HTERT RPE-1 (cell line): Measurements from ENCODE around the gene RAB36.

ENCODE experiments used
- in situ Hi-C: fragments of 300-500 bp; cut with MboI; formaldehyde crosslinking; loops from 4 replicates; pipeline ENCODE4 v1.14.3; 2020; ENCODE audit warnings: low sequenced_read_pairs

RAB36 gene

DNA sequence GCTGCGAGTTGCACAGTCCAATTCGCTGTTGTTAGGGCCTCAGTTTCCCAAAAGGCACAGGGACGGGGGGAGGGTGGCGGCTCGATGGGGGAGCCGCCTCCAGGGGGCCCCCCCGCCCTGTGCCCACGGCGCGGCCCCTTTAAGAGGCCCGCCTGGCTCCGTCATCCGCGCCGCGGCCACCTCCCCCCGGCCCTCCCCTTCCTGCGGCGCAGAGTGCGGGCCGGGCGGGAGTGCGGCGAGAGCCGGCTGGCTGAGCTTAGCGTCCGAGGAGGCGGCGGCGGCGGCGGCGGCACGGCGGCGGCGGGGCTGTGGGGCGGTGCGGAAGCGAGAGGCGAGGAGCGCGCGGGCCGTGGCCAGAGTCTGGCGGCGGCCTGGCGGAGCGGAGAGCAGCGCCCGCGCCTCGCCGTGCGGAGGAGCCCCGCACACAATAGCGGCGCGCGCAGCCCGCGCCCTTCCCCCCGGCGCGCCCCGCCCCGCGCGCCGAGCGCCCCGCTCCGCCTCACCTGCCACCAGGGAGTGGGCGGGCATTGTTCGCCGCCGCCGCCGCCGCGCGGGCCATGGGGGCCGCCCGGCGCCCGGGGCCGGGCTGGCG, 35.1 kb downstream of the RAB36 start, which contains the start of gene BCR:
BCR (plus strand) TSS at position 209 of the 592 bp plus-strand sequence. CDS start 452 bp downstream, outside the sequence.
- in situ Hi-C loops, result no loop called here

DNA sequence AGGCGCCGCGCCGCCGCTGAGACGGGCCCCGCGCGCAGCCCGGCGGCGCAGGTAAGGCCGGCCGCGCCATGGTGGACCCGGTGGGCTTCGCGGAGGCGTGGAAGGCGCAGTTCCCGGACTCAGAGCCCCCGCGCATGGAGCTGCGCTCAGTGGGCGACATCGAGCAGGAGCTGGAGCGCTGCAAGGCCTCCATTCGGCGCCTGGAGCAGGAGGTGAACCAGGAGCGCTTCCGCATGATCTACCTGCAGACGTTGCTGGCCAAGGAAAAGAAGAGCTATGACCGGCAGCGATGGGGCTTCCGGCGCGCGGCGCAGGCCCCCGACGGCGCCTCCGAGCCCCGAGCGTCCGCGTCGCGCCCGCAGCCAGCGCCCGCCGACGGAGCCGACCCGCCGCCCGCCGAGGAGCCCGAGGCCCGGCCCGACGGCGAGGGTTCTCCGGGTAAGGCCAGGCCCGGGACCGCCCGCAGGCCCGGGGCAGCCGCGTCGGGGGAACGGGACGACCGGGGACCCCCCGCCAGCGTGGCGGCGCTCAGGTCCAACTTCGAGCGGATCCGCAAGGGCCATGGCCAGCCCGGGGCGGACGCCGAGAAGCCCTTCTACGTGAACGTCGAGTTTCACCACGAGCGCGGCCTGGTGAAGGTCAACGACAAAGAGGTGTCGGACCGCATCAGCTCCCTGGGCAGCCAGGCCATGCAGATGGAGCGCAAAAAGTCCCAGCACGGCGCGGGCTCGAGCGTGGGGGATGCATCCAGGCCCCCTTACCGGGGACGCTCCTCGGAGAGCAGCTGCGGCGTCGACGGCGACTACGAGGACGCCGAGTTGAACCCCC, 35.8 kb downstream of the RAB36 start:
- in situ Hi-C loops, result no loop called here

DNA sequence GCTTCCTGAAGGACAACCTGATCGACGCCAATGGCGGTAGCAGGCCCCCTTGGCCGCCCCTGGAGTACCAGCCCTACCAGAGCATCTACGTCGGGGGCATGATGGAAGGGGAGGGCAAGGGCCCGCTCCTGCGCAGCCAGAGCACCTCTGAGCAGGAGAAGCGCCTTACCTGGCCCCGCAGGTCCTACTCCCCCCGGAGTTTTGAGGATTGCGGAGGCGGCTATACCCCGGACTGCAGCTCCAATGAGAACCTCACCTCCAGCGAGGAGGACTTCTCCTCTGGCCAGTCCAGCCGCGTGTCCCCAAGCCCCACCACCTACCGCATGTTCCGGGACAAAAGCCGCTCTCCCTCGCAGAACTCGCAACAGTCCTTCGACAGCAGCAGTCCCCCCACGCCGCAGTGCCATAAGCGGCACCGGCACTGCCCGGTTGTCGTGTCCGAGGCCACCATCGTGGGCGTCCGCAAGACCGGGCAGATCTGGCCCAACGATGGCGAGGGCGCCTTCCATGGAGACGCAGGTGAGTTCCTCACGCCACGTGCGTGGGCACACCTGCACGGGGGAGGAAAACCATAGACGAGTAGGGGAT, 36.5 kb downstream of the RAB36 start:
- in situ Hi-C loops, result no loop called here

DNA sequence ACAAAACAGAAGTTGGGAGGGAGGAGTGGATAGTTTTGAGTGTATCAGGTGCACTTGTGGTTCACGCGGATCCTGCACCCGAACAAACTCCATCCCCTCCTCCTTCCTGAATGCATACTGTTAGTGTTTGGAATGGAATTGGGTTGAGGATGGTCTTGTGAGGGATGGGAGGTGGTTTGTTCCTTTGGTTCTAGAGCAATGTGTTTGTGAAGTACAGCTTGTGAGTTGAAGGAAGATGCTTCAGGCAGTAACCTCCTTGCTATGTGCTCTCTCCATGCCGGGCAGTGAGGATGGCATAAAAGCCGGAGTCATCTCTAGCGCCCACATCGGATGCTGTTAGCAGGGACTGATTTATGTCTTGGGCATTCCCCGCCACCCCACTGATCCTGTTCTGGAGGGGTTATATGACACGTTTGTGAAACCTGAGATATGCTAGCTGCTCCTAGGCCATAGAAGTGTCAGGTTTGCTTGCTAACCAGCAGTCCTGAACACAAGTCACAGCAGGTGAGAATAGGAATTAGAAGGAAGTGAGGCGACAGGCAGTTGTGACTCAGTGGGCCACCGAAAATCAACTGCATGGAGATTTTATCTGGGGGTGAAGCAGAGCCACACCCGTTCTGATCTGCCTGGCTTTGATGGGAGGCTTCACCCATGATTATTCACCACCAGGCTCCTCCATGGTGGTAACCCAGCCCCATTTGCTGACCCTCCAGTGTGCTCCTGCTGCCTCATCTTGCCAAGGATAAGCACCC, 37.2 kb downstream of the RAB36 start:
- in situ Hi-C loops, result no loop called here

DNA sequence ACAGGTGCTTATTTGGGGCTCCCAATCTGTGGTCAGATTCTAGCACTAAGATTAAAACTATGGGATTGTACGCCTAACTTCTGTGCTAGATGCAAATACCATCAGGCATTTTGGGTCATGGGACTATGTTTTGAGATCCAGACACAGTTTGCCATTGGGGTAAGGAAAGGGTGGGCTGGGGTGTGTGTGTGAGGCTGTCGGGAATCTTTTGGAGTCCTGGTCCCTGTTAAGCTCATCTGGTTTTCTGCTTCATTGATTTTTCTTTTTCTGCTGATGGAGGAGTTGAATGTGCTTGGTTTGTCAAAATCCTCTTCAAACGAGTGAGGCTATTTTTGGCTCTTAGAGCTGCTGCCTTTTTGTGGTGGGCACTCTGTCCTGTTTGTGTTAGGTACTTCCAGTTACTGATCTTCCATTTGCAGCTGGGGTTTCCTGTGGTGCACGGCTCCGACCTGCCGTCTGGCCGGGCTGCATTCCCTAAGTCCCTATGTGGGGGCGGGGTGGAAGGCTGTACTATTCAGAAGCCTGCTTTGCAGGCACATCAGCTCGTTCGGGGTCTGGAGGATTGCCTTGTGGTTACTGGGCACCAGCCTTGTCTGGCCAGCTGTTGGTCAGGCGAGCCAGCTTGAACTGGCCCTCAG, 37.9 kb downstream of the RAB36 start:
- in situ Hi-C loops, result no loop called here

DNA sequence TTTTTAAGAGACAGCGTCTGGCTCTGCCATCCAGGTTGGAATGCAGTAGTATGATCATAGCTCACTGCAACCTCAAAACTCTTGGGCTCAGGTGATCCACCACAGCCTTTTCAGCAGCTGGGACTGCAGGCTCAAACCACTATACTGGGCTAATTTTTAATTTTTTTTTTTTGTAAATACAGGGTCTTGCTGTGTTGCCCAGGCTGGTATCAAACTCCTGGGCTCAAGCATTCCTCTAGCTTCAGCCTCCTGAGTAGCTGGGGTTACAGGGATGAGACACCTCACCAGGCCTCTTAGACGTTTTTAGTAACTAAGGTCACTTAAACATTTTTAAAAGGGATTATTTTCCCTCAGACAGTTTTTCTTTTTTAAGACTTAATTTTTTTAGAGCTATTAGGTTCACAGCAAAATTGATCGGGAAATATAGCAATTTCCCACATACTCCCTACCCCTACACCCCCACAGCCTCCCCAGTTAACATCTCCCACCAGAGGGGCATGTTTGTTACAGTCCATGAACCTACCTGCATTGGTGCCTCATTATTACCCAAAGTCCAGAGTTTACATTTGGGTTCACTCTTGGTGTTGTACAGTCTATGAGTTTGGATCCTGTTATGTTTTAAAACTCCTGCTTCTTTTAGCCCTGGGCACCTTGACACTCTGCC, 39.0 kb downstream of the RAB36 start:
- in situ Hi-C loops, result no loop called here

DNA sequence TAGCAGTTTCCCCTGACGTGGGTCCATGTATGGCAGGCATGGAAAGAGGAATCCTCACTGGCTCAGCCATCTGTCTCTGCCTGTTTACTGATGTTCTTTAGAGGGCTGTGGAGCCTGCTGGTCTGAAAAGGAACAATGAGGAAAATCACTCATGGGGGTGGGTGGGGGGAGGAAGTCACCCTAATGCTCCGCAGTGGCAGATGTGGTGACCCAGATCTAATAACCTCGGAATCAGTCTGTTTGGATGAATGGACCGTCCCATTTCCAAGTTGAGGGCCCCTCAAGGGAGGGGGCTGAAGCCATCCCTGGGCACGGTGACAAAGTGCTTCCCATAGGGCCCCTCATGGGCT, 39.5 kb downstream of the RAB36 start:
- in situ Hi-C loops, result no loop called here

DNA sequence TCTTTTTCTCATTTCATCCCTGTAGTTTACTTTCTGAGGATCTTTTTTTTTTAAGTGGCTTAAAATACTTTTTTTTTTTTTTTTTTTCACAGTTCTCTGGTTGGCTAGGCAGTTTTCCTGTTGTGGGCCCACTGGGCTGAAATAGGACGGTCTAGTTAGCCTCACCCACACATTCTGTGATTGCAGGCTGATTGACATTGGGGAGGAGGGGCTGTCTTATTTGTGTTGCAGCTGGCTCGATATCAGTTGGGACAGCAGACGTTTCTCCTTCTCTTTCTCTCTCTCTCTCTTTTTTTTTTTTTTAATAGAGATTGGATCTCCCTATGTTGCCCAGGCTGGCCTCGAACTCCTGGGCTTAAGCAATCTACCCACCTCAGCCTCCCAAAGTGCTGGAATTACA, 41.9 kb downstream of the RAB36 start:
- in situ Hi-C loops, result no loop called here

DNA sequence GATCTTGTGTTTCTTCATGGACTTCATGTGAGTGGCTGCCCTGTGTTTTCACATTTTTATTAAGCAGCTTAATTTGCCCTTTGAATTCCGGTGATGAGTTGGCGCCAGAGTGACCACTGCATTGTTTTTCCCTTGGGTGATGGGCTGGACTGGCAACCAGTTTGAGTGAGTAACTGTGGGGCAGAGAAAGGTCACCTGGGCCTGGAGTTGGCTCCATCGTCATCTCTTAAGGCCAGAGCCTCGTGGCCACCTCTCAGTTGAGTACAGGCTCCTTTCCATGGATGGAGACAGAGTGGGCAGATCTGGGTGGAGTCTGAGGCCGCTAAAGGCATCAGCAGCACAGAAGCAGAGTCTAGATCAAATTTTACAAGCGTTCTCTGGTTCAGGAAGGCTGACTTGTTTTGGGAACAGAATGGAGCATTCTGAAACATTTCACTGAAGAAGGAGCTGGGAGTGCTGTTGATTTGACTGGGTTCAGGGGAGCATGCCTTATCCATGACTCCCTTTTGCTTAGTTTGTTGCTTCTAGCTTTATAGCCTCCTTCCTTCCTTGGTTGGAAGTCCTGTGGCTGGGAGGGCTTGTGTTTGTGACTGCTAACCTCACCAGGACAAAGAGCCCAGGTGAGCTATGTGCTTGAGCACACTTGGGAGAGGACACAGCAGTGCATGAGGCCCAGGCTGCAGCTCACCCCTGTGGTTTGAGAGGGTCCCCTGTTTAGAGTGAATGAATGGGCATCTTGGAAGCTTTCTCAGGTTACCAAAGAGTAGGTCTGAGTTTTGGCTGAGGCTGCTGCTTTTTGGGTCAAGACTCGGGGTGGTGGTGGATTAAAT, 42.8 kb downstream of the RAB36 start:
- in situ Hi-C loops, result no loop called here

DNA sequence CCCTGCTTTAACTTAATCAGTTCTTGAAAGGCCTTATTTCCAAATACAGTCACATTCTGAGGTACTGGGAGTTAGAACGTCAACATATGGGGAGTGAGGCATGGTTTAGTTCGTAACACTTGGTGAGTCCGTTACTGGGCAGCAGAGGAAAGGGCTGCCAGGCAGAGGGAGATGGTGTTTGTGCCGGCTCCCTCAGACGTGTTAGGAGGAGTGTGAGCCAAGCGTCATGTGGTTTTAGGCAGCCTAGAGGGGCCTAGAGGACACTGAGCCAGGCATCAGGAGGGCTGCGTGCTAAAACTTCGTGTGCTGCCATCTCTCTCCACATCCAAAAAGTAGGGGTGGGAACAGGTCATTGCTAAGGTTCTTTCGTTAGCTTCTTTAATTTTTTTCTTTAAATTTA, 45.2 kb downstream of the RAB36 start:
- in situ Hi-C loops, result no loop called here

DNA sequence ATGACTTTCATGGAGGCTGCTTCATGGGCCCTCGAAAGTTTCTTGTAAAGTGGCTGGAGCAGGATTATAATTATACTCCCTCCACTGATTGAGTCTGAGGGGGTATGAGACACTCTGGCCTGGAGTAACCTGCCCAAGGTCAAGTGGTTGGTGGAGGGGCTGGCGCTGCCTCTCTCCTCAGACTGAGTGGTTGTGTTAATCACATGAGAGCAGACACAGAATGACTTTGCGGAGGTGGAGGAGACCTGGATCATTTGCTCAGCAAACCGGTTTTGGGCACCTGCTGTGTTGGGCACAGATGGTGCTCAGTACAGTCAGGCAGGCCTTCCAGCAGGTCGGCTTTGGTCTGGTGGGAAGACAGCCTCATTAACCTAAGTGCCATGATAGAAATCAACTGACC, 46.9 kb downstream of the RAB36 start:
- in situ Hi-C loops, result no loop called here

DNA sequence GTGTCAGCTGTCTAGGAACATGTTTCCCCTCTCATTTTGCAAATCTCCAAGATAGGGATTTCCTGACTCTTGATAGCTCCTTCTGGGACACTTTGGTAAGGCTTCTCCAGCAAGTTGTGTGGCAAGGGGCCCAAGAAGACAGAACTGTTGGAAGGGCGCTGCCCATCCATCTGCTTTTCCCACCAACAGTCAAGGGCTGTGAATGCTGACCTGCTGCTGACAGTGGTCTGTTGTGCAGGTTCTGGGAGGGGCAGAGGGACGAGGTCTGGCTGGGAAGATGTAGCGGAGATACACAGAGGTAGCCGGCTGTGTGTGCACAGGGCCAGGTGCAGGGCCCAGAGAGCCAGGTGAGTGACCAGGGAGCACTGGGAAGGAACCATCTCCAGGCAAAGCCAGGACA, 47.3 kb downstream of the RAB36 start:
- in situ Hi-C loops, result no loop called here

DNA sequence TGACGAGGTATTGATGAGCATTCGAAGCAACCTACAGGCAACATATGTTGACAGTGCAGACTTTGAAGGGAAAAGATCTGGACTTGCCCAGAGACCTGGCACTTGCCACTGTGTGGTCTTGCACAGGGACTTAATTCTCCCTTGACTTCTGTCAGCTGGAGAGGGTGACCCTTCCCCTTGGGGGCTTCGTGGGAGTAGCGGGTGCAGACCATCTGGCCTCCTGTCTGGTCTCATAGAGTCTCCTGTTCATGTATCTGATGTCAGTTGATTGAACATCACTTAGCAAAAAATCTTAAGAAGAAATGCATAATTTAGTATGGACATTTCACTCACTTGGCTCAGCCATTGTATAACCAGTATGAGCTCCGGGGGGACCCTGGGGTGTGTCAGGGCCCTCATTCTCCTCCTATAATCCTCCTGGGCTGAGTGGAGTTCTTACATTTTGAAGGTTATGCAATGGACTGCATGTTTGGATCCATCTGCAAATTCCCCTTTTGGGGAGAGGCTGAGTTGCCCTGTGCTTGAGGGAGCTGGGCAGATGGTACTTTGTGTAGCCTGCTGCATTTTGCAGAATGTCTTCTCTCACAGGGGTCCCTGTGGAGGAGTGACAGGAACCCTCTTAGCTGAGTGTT, 48.0 kb downstream of the RAB36 start:
- in situ Hi-C loops, result no loop called here

DNA sequence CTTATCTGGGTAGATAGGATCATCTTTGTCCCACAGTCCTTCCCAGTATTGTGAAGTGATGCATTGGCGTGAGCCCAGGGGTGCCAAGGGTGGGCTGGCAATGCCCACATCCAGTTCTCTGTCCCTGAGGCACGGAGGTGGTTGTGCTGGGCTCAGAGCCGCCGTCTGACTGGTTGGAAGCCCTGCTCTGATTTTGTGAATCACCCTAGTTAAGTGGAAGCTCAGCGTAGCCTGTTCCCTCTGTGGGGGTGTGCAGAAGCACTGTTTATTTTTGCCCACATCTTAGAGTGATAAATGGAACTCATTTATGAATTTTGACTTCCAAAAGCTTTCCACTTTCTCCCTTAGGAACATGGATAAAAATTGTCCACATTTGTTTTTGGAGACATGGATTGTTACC, 48.6 kb downstream of the RAB36 start:
- in situ Hi-C loops, result no loop called here

DNA sequence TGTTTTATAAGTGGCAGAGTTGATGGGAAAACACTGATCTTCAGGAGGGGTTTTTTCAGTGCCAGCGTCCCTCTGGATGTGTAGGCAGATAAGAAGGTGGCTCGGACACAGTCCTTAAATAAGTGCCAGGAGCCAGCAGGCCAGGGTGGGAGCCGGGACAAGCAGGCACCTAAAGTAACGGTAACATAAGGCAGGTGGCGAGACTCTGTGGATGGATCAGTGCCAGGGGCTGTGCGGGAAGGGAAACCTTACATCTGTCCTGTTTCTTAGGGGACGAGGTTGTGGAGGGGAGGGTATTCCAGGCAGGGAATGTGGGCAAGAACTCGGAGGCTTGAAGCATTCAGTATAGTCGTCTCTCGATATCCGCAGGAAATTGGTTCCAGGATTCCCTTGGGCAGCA, 50.9 kb downstream of the RAB36 start:
- in situ Hi-C loops, result no loop called here

DNA sequence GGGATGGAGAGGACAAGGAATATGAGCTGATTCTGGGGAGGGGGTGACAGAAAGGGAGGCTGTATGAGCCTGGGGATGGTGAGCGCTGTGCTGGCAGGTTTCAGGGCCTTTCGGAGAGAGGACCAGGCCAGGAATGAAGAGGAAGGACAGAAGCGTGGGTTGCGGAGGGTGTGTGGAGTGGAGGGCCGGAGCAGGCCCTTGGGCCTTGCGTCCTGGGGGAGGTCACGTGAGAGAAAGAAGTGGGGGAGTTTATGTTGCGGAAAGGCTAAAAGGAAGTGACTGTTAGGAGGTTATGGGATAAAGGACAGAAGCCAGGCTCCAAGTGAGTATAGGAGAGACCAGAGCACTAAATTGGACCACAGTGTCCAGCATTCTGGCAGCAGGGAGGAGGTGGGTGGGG, 52.6 kb downstream of the RAB36 start:
- in situ Hi-C loops, result no loop called here

DNA sequence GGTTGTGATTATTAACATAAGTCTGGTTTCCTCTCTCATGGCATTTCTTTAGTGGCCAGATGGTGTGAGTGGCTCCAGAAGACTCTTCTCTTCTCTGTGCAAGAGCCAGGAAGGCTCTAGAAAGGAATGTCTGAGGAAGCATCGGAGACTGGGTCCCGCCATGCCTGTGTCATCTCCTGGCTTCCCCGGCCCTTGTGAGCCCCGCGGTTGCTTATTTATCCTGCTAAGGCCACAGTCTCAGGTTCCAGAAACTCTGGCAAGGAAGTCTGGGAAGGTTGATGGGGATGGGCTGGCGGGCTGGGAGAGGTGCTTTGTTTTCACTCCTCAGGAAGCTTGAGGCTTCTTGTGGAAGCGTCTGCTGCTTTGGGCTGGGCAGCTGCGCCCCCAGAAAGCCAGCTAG, 53.9 kb downstream of the RAB36 start:
- in situ Hi-C loops, result no loop called here

DNA sequence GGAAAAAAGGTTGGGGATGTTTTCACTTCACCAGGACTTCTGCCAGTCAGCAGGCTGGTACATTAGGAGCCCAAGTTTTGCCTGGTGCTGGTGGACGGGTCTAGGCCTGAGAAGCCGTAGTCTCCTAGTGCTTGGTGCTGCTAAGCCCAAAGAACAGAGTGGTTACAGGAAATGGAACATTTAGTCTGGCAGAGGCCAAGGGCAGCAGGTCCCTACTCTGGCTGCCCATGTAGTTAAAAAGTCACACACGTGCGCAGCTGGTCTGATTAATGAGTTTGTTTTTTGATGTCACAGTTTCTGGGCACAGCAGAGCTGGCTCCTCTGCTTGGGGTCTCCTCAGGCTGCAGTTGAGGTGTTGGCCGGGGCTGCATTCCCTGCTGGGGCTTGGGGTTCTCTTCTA, 55.6 kb downstream of the RAB36 start:
- in situ Hi-C loops, result no loop called here

DNA sequence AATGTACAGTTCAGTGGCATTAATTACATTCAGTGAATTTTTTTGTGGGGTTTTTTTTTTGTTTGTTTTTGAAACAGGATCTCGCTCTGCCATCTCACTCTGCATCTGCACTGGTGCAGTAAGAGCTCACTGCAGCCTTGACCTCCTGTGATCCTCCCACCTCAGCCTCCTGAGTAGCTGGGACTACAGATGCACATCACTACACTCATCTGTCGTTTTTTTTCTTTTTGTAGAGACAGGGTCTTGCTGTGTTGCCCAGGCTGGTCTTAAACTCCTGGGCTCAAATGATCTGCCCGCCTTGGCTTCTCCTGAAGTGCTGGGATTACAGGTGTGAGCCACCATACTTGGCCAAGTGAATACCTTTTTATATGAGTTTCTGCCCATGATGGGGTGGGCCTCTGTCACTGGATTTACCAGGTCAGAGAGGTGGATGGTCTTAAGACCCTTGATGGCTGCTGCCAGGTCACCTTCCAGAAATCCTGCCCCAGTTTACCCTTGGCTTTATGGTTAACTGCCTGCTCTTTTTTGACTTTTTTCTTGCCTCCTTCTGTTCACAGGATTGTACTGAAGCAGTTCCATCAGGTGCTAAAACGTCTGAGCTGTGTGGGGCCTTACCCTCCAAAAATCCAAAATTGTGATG, 57.7 kb downstream of the RAB36 start:
- in situ Hi-C loops, result no loop called here
